Upper lobe of left lung (tissue), 4 donors: ENCODE results near the gene NLRP1.

ENCODE experiments used
- EP300 ChIP-seq, 4 donors: sonication (generic); formaldehyde crosslinking; IDR thresholded peaks; one replicate each; pipeline ENCODE4 v1.5.1; 2017; ENCODE audit warnings: antibody characterized with exemption in 4 of 4, control low read depth in 2 of 4
- POLR2A ChIP-seq, 4 donors: fragments of 450-650 bp; IDR thresholded peaks; one replicate each; pipeline ENCODE4 v1.5.1; 2016 to 2017; ENCODE audit warnings: antibody characterized with exemption in 4 of 4, mild to moderate bottlenecking in 2 of 4
- POLR2AphosphoS5 ChIP-seq, 2 donors: sonication (generic); formaldehyde crosslinking; IDR thresholded peaks; one replicate each; pipeline ENCODE4 v1.5.1; 2017; ENCODE audit warnings: antibody characterized with exemption in 2 of 2
- TF ChIP-seq, protein P1 (sequence below), 6 experiments: fragments of 450-650 bp in 4 of 6; fragments of 200-600 bp in 2 of 6; sonication (generic) in 2 of 6; IDR thresholded peaks; one replicate each; pipeline ENCODE4 v1.5.1; 2016 to 2019; ENCODE audit warnings: antibody characterized with exemption in 6 of 6

DNA sequence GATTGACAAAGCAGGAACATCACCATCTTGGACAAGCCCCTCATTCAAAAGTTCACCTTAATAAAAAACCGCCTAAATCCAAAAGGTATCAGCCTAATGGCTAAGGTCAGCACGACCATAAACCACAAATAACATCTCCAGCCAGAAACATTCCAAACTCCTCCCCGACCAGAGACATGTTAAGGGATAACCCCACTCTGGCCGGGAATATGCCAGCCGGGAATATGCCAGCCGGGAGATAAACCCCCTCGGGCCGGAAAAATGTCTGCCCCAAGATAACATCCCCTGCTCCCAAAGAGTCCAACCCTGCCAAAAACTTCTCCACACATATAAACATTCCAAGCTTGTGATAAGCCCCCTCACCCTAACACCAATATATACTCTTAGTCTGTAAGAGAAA, 116.9 kb downstream of the NLRP1 start:
- TF ChIP-seq, protein P1, sequence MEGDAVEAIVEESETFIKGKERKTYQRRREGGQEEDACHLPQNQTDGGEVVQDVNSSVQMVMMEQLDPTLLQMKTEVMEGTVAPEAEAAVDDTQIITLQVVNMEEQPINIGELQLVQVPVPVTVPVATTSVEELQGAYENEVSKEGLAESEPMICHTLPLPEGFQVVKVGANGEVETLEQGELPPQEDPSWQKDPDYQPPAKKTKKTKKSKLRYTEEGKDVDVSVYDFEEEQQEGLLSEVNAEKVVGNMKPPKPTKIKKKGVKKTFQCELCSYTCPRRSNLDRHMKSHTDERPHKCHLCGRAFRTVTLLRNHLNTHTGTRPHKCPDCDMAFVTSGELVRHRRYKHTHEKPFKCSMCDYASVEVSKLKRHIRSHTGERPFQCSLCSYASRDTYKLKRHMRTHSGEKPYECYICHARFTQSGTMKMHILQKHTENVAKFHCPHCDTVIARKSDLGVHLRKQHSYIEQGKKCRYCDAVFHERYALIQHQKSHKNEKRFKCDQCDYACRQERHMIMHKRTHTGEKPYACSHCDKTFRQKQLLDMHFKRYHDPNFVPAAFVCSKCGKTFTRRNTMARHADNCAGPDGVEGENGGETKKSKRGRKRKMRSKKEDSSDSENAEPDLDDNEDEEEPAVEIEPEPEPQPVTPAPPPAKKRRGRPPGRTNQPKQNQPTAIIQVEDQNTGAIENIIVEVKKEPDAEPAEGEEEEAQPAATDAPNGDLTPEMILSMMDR (IDR thresholded peaks at IDR 0.05), result no peak
- no peak for TF ChIP-seq POLR2A (IDR thresholded peaks at IDR 0.05)
- no peak for TF ChIP-seq EP300 (IDR thresholded peaks at IDR 0.05)
- TF ChIP-seq POLR2AphosphoS5 (IDR thresholded peaks at IDR 0.05), result no peak
